GM21360 (cell line): ENCODE results near the gene VPS54.
"Not testable (repeated sequence)": the region's sequence is repeated elsewhere in the genome, so short reads cannot be mapped to it uniquely, and the experiment has no call there.

ENCODE experiments used
- ATAC-seq: cut with Tn5 transposase; IDR thresholded peaks from one replicate; pipeline ENCODE4 v1.9.1; 2021; ENCODE audit warnings: mild to moderate bottlenecking, moderate library complexity; ENCODE audit not compliant: unreplicated experiment

The VPS54 gene

GRCh38 chr2:63874204-63875130 is 144.8 kb downstream of the VPS54 start:
- ATAC-seq: no peak

- ATAC-seq: no peak
Observed at GRCh38 chr2:63872571-63873328, 146.5 kb downstream of the VPS54 start.

- no peak for ATAC-seq
Observed at GRCh38 chr2:63871864-63872263, 147.4 kb downstream of the VPS54 start.

- ATAC-seq: no peak
Observed at GRCh38 chr2:63870679-63871078, 148.5 kb downstream of the VPS54 start.

- ATAC-seq: no peak
Observed at GRCh38 chr2:63866009-63866709, 153.1 kb downstream of the VPS54 start.

GRCh38 chr2:63865159-63865799 is 153.9 kb downstream of the VPS54 start:
- ATAC-seq: no peak

- no peak for ATAC-seq
Observed at GRCh38 chr2:63863707-63864106, 155.5 kb downstream of the VPS54 start.

- no peak for ATAC-seq
Observed at GRCh38 chr2:63862806-63863205, 156.4 kb downstream of the VPS54 start.

- ATAC-seq: no peak
Observed at GRCh38 chr2:63861220-63861822, 157.9 kb downstream of the VPS54 start.

- ATAC-seq: no peak
Observed at GRCh38 chr2:63858291-63858690, 160.9 kb downstream of the VPS54 start.

GRCh38 chr2:63856303-63856603 is 163.0 kb downstream of the VPS54 start:
- no peak for ATAC-seq

GRCh38 chr2:63855418-63856302 is 163.6 kb downstream of the VPS54 start:
- no peak for ATAC-seq

GRCh38 chr2:63853527-63854310 is 165.5 kb downstream of the VPS54 start:
- no peak for ATAC-seq

- ATAC-seq: no peak
Observed at GRCh38 chr2:63851691-63852311, 167.4 kb downstream of the VPS54 start.

- ATAC-seq: no peak
Observed at GRCh38 chr2:63850649-63851048, 168.6 kb downstream of the VPS54 start.

- ATAC-seq: no peak
Observed at GRCh38 chr2:63850204-63850571, 169.0 kb downstream of the VPS54 start.

GRCh38 chr2:63849381-63850203 is 169.6 kb downstream of the VPS54 start:
- ATAC-seq: no peak

GRCh38 chr2:63847571-63847970 is 171.7 kb downstream of the VPS54 start:
- ATAC-seq: not testable (repeated sequence)
